ENCODE measurements around the gene MTRF1.
"Not testable (repeated sequence)": the region's sequence is repeated elsewhere in the genome, so short reads cannot be mapped to it uniquely, and the experiment has no call there.

Gene MTRF1

DNA sequence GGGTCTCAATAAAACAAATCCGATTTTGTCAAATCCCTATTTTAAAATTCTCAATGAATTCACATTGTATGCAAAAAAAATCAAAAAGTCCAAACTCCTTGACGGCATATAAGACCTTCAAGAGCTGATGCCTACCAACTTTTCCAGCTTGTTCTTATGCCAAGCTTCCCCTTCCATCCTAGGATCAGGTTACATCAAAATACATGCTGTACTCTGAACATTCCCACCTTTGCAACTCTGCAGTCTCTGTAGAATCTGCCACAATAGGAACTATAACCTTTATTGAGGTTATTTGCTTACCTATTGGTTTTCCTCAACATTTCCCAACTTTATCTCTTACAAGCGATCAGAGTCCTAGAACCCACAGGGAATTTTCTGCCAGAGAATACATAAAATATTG, 76.9 kb downstream of the MTRF1 start:
- in situ Hi-C loops (cut with HindIII; ENCODE audit: low sequenced_read_pairs): no loop called here
- no peak for DNase-seq (ENCODE audit: low read depth, low spot score)

DNA sequence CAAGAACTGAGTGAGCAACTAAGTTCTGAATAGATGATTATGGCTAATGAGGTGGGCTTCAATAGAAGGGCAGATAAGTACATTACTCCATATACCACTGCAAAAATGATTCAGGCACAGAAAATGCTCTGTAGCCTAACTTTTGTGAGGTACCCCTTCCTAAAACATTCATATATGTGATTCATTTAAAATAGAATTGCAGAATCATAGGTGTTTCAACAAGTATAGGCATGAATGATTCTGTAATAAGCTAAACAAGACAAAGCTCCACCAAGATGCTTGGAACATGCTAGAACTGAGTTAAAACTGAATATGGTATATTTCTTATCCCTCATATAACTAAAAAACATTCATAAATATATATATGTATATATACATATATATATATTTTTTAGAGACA, 81.1 kb downstream of the MTRF1 start:
- no peak overlapping the region for H3K4me3 ChIP-seq (ENCODE audit: low read depth, low read length)
- DNase-seq (ENCODE audit: low read depth, low spot score): no peak
- TF ChIP-seq, protein P1, sequence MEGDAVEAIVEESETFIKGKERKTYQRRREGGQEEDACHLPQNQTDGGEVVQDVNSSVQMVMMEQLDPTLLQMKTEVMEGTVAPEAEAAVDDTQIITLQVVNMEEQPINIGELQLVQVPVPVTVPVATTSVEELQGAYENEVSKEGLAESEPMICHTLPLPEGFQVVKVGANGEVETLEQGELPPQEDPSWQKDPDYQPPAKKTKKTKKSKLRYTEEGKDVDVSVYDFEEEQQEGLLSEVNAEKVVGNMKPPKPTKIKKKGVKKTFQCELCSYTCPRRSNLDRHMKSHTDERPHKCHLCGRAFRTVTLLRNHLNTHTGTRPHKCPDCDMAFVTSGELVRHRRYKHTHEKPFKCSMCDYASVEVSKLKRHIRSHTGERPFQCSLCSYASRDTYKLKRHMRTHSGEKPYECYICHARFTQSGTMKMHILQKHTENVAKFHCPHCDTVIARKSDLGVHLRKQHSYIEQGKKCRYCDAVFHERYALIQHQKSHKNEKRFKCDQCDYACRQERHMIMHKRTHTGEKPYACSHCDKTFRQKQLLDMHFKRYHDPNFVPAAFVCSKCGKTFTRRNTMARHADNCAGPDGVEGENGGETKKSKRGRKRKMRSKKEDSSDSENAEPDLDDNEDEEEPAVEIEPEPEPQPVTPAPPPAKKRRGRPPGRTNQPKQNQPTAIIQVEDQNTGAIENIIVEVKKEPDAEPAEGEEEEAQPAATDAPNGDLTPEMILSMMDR (IDR thresholded peaks at IDR 0.05; ENCODE audit: low read depth, low read length): no peak
- in situ Hi-C loops (cut with HindIII; ENCODE audit: low sequenced_read_pairs): no loop called here

More for the DNA sequence above, 76.9 kb downstream of the MTRF1 start:
- TF ChIP-seq, protein P1 (IDR thresholded peaks at IDR 0.05; ENCODE audit: low read depth, low read length): no peak
- H3K4me3 ChIP-seq (ENCODE audit: low read depth, low read length): no peak overlapping the region

- peak; percentile 45 for DNase-seq (ENCODE audit: low read depth, low spot score)
- TF ChIP-seq, protein P1 (IDR thresholded peaks at IDR 0.05; ENCODE audit: low read depth, low read length): no peak
- in situ Hi-C loops (cut with HindIII; ENCODE audit: low sequenced_read_pairs): no loop called here
- H3K4me3 ChIP-seq (ENCODE audit: low read depth, low read length): no peak overlapping the region
These were observed 83.7 kb downstream of the MTRF1 start for GRCh38 chr13:41179593-41180250.

DNA sequence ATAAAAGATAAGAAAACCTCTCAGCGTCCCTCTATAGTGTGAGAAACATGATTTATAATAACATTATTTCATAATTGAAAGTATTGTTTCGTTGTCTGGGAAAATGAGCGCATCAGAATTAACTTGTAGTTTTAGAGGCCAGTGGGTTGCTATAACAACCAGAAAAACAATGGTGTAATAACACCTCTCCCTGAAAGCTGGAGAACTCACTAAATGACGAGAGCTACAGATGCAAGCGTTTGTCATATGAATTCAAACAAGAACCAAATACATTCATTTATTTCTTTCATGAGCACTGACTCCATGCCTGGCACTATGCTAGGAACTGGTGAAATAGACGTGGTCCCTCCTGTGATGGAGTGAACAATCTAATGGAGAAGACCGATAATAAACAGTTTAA, 85.3 kb downstream of the MTRF1 start:
- H3K4me3 ChIP-seq (ENCODE audit: low read depth, low read length): no peak overlapping the region
- TF ChIP-seq, protein P1 (IDR thresholded peaks at IDR 0.05; ENCODE audit: low read depth, low read length): no peak
- peak; percentile 21 for DNase-seq (ENCODE audit: low read depth, low spot score)
- in situ Hi-C loops (cut with HindIII; ENCODE audit: low sequenced_read_pairs): no loop called here

GRCh38 chr13:41177616-41178015, 85.8 kb downstream of the MTRF1 start:
- no peak overlapping the region for H3K4me3 ChIP-seq (ENCODE audit: low read depth, low read length)
- in situ Hi-C loops (cut with HindIII; ENCODE audit: low sequenced_read_pairs): no loop called here
- TF ChIP-seq, protein P1 (IDR thresholded peaks at IDR 0.05; ENCODE audit: low read depth, low read length): no peak
- DNase-seq (ENCODE audit: low read depth, low spot score): no peak

DNA sequence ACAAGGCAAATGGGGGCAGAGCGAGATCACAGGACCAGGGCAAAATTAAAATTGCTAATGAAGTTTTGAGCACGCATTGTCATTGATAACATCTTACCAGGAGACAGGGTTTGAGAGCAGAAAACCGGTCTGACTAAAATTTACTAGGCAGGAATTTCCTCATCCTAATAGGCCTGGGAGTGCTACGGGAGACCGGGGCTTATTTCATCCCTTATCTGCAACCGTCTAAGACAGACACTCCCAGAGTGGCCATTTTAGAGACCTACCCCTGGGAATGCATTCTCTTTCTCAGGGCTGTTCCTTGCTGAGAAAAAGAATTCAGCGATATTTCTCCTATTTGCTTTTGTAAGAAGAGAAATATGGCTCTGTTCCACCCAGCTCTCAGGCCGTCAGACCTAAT, 87.8 kb downstream of the MTRF1 start:
- H3K4me3 ChIP-seq (ENCODE audit: low read depth, low read length); in situ Hi-C loops (cut with HindIII; ENCODE audit: low sequenced_read_pairs); DNase-seq (ENCODE audit: low read depth, low spot score): not testable (repeated sequence)
